GM18870 (cell line): ENCODE results near the gene KRT79.
"Not testable (repeated sequence)": the region's sequence is repeated elsewhere in the genome, so short reads cannot be mapped to it uniquely, and the experiment has no call there.

ENCODE experiments used
- ATAC-seq: cut with Tn5 transposase; IDR thresholded peaks from one replicate; pipeline ENCODE4 v1.9.1; 2021; ENCODE audit warnings: moderate library complexity; ENCODE audit not compliant: unreplicated experiment

Gene KRT79

DNA sequence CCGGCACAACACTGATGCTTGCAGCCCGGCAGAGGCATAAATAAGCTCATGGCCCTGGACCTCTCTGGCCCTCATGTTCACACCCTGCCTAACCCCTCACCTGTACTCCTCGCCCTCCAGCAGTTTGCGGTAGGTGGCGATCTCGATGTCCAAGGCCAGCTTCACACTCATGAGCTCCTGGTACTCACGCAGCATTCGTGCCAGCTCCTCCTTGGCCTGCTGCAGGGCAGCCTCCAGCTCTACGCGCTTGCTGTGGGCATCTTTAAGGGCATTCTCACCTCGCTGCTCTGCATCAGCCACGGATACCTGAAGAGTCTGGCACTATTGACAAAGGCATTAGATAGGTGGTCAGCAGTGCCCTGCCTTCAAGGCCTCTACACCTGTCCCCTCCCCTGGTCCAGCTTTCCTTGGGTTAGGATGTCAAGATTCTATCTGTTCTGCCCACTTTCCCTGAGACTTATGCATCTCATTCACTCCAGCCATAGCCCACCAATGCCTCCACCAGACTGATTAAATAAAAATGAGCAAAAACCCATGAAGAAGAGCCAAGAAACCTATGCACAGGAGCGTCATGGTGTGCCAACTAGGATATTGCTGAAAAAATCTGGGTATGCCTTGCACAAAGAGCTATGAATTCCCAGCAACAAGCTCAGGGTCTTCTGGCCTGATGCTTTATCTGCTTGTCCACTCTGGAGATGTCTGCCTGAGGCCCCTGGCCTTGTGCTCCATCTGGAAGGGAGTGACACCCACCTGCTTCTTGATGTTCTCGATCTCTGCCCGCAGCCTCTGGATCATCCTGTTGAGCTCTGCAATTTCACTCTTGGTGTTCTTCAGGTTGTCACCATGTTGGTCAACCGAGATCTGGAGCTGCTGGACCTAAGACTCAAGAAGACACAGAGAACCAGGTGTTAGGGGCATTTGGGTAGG, 26.3 kb downstream of the KRT79 start:
- no peak for ATAC-seq

DNA sequence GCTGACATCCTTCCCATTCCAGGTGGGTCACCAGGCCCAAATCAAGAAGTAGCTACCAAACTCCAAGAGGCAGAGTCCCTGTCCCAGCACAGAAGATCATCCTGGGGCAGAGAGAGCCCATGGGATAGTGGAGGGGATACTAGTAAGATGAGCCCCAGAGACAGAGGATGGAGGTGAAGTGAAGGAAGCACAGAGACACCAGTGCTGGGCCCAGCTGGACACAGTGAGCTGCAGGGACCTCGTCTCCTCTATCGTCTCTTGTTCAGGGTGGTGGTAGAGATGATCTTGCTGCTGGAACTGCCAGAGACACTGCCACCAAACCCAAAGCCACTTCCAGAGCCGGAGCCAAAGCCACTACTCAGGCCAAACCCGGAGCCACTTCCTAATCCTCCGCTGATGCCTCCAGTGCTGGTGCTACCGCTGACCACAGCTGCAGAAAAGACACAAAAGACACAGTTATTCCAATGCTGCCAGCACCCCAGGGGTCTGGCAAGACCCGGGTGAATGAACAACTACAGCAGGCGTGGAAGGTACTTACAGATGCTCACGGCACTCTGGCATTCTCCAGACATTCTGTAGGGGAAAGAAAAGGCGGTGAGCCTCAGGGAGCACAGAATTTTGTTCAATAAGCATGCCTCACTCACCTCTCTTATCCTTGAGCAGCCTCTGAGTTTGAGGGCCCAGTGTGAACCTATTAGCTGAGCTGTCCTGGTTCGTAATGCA, 27.1 kb downstream of the KRT79 start:
- ATAC-seq = no peak

DNA sequence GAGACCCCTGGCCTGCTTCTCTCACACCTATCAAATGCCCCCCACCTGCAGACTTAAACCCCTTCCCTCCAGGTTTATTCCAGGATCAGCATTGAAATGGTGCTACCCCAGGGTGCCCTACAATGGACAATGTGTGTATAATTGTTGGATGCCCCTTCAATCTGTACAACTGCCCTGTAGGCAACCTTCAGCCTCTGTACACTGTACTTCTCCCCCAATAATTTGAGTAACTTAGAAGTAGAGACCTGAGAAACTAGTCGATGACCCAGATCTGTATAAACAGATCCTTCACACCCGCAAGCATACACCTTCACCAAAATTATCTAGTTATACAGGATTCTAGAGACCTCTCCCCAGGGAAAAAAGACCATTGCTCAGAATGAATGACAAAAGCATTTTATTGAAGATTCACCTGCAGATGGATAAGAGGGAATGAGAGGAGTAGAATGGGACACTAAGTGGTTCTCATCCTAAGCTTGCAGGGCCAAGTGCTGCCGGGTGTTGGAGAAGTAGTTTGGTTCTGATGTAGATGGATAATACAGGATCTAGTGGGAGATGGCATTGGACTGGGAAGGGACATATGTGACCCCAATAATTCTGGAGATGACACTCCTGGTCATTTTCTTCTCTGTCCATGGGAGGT, 27.8 kb downstream of the KRT79 start:
- ATAC-seq = no peak

GRCh38 chr12:52805739-52806138, 28.4 kb downstream of the KRT79 start:
- ATAC-seq = no peak

DNA sequence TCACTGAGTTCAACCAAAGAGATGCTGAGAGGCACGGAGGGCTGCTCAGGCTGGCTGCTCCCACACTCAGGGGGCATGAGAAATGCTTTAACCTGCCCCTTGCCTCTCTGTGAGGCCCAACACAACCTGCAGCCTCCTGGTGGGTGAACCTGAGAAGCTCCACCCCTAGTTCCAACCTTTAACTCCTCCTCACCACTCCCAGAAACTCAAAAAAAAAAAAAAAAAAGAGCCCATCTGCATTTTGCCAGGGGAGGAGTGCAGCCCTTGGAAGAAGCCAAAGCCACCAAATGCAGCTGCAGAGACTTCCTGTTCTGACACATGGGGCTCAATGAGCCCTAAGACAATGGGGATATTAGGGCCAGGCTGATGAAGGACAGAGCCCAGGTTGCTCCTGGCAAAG, 29.1 kb downstream of the KRT79 start:
- ATAC-seq = no peak

DNA sequence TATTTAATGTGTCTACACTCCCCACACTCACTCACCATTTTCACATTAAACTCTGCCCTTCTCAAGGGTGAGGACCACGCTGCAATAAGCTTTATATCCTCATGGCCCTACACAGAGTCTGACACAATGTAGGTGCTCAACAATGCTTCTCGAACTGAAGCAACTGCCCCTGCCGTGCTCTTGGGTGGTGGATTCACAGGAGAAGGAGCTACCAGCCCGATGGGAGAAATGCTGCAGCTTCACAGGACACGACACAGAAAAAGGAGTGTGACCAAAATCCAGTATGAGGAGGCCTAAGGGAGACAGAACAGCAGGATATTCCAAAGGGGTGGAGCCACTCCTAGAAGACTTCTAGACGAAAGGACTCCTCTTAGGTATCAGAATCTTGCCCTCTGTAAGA, 31.7 kb downstream of the KRT79 start:
- ATAC-seq = no peak

DNA sequence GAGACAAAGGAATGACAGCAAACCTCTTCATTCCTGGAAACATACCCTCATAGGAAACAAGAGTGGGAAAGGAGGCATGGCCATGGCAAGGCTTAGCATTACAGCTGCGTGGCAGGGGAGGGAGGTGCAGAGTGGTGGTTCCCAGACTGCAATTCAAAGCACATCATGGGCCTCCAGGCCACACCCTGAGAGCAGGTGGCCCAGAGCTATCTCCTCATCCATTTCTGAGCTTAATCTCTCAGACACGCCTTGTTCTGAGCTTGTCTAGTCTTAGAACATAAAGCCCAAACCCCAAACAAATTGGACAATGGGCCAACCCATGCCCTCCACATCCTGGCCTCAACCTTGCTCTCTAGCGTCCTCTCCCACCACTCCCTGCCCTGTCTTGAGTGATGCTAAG, 32.3 kb downstream of the KRT79 start:
- no peak for ATAC-seq

DNA sequence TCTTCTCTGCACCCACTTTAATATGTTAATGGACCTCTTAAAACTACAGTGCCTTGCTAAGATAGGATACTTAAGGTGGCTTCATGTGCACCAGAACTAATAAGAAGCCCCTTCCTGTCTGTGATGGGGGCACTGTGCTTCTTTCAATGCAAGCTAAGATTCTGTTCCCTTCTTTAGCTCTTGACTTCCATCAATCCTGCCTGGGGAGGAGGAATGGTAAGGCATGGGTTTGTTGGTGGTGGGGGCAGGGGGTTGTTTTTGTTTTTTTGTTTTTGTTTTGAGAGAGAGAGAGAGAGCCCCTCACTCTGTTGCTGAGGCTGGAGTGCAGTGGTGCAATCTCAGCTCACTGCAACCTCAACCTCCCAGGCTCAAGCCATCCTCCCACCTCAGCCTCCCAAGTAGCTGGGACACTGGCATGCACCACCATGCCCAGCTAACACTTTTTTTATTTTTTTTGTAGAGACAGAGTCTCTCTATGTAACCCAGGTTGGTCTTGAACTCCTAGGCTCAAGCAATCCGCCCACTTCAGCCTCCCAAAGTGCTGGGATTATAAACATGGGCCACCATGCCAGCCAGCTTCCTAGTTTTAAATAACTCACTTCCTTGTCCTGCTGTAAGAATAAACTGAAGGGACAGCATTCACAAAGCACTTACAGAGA, 33.7 kb downstream of the KRT79 start:
- ATAC-seq = no peak

DNA sequence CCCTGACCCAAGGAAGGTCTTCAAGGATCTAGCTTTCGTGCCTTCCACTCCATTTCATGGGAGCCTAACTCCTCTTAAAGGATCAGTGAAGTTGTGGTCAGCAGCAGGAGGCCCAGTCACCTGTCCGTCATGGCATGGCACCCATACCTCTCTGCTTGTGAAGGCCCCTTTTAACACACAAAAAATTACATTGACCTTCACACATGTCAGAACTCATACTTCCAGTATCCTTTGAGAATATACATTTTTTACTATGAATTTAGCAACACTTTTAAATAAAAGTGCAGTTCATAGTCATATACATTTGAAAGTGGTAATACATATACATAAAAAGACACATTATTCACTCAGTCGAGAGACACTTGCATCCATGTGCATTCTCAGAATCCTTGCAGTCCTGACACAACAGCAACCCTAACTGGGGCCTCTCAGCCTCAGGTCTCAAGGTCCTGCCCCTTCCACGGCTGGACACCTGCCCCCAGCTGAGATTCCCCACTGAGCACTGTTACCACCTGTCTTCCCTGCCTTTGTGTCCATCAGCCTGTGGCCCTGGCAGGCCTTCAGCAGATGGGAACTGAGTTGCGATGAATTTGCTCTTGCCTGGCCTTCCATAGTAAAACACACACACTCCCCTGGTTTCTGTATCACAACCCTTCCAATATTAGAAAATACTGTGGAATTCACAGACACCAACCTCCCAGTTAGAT, 34.5 kb downstream of the KRT79 start:
- no peak for ATAC-seq

- no peak for ATAC-seq
These were observed 35.2 kb downstream of the KRT79 start for GRCh38 chr12:52798671-52799504.

GRCh38 chr12:52798003-52798670, 36.0 kb downstream of the KRT79 start:
- ATAC-seq = no peak

DNA sequence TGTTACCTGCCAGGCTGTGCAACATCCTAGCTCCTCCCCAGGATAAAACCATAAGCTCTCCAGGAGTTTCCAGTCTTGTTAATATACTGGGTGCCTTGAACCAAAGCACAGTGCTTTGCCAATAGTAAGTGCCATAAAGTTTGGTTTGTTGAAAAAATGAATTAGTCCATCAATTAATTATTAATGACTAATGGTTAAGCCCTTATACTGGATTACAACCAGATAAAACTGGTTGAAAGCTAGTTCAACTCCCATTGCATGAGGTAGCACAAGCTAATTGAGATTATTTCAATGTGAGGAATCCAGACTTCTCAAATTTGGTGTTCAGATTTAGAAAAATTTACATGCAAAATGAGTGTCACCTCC, 36.6 kb downstream of the KRT79 start:
- ATAC-seq = no peak

DNA sequence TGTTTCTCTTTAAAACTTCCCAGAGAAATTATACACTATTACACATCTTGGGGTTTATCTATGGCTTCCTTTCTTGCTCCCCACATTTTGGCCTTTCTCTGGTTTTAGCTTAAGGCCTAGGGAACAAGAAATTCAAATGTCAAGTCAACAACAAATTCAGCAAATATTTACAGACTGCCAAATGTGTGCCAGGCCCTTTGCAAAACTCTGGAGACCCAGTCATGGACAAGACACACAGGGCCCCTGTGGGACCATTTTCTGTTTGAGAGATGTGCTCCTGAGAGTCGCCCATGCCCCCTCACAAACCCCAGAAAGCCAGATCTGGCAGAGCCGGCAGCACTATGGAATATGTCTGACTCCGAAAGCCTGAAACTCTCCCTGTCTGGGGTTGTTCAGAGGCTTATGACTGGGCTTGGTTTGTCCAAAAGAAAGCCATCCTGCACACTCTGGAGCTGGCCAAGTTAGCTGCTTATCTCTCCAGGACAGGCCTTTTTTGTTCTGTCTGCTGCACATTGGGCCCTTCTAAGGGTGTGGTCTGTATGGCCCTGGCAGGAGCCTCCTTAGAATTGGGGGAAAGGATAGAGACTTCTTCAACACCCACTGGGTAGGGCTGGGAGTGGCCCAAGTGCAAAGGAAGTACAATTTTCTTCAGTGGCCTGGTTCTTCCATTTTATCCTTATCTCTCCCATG, 37.1 kb downstream of the KRT79 start:
- no peak for ATAC-seq

GRCh38 chr12:52796429-52796794, 37.7 kb downstream of the KRT79 start:
- no peak for ATAC-seq

DNA sequence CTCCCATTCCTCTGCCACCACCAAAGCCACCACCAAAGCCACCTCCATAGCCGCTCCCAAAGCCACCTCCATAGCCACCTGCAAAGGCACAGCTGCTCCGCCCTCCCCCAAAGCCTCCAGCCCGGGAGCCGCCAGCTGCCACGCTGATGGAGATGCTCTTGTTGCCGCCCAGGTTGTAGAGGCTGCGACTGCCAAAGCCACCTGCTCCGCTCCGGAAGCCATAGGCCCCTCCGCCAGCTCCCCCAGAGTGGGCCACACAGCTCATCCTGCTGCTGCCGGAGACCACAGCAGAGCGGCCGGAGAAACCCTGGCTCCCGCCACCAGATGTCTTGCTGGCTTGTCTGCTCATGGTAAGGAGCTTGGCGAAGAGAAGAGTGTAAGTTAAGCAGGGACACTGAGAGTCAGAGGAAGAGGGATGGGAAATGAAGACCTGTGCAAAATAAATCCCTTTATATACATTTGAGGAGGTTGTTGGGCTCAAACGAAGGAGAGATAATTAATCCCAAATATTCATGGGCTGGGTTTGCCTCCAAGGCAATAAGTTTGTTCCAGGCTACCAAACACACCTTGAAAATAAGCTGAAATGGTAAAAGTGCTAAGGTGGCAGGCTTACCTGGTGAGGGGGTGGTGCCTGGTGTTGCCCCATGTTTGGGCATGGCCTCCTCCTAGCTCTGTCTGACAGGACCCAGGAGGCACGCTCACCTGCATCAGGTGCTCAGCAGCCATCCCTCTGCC, 38.2 kb downstream of the KRT79 start, which contains the start of gene KRT3:
TSS of gene KRT3 (minus strand) at position 424 of the 735 bp plus-strand sequence. CDS start at position 349, 75 bp downstream.
- ATAC-seq = no peak

DNA sequence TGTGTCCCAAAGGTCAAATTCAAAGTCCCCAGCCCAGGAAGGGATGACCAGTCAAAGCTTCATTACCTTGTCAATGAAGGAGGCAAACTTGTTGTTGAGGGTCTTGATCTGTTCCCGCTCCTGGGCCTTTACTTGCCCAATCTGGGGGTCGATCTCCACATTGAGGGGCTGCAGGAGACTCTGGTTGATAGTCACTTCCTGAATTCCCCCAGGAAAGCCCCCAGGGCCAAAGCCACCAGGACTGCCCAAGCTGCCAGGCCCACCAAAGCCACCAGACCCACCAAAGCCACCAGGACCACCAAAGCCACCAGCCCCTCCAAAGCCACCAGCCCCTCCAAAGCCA, 38.8 kb downstream of the KRT79 start:
- ATAC-seq = not testable (repeated sequence)

DNA sequence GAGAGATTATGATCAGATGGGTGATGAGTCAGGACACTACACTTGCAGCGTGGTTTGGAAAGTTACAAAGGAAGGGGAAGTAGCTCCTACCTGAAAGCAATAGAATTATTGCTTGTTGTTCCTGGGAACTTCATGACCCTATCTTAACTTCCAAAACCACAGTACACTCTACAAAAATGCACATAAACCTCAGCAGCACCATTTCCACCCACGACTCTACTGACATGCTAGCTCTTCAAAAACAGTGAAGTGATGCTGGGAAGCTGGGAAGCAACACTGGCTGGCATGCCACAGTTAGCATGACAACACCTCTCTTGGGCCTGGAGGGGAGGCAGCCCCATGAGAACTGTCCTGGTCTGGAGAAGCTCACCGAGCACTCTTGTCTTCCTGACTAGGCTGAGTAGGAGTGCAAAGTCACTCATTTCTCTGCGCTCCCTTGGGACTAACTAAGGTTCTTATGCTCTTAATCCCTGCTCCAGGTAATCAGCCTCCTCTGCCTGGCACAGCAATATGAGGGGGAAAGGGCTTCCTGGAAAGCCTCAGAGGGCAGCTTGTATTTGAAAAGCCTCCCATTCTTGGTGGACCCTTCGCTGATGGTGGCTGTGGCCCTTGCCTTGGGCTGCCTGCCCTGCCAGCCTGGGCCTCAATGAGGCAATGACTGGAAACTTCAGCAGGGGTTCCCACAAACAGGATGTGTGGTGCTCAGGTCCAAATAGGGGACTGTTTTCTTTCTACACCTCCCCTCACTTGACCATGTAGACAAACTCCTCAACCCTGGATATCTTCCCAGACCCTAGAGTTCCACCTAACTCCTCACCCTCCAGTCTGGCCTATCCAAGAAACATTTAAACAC, 39.4 kb downstream of the KRT79 start:
- ATAC-seq = no peak
